ENCODE data around the gene CACNA1D. TPM values are rescaled to one million over a fixed set of nuclear protein-coding genes. Genes with fewer than 3 reads are reported as not detected.

The CACNA1D gene
- total and polyA plus RNA-seq, 9 of the 15 experiments (the other 6 are each of a cell fraction or from before 2014, with no cell fraction given) = 0.29 TPM; not detected in 8

DNA sequence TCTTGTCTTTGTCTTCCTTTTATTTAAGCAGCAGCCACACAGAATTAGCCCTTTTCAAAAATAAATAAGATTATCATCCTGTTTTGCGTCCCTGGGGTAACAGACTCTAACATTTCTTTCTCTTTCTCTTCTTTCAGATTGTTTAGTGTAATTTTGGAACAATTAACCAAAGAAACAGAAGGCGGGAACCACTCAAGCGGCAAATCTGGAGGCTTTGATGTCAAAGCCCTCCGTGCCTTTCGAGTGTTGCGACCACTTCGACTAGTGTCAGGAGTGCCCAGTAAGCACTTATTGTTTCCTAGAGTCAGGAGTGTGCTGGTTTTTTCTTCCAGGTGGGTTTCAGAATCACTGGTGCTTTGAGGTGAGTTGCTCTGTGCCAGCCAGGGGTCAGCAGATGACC lies 165.6 kb downstream of the CACNA1D start:
- TF ChIP-seq STAT5A (IDR thresholded peaks at IDR 0.05; ENCODE audit: borderline replicate concordance, low read length) (no peak), CREBBP (IDR thresholded peaks at IDR 0.05; ENCODE audit: low read depth, low read length) (no peak), SMARCA4 (IDR thresholded peaks at IDR 0.05) (no peak), RBFOX2 (IDR thresholded peaks at IDR 0.05; ENCODE audit: low read depth, low read length) (no peak), ILF3 (IDR thresholded peaks at IDR 0.05; ENCODE audit: borderline replicate concordance) (no peak), KHSRP (IDR thresholded peaks at IDR 0.05) (no peak)
- TF ChIP-seq, protein P1, sequence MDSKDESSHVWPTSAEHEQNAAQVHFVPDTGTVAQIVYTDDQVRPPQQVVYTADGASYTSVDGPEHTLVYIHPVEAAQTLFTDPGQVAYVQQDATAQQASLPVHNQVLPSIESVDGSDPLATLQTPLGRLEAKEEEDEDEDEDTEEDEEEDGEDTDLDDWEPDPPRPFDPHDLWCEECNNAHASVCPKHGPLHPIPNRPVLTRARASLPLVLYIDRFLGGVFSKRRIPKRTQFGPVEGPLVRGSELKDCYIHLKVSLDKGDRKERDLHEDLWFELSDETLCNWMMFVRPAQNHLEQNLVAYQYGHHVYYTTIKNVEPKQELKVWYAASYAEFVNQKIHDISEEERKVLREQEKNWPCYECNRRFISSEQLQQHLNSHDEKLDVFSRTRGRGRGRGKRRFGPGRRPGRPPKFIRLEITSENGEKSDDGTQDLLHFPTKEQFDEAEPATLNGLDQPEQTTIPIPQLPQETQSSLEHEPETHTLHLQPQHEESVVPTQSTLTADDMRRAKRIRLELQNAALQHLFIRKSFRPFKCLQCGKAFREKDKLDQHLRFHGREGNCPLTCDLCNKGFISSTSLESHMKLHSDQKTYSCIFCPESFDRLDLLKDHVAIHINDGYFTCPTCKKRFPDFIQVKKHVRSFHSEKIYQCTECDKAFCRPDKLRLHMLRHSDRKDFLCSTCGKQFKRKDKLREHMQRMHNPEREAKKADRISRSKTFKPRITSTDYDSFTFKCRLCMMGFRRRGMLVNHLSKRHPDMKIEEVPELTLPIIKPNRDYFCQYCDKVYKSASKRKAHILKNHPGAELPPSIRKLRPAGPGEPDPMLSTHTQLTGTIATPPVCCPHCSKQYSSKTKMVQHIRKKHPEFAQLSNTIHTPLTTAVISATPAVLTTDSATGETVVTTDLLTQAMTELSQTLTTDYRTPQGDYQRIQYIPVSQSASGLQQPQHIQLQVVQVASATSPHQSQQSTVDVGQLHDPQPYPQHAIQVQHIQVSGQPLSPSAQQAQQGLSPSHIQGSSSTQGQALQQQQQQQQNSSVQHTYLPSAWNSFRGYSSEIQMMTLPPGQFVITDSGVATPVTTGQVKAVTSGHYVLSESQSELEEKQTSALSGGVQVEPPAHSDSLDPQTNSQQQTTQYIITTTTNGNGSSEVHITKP (IDR thresholded peaks at IDR 0.05; ENCODE audit: partially characterized antibody) = no peak
- TF ChIP-seq, protein P2, sequence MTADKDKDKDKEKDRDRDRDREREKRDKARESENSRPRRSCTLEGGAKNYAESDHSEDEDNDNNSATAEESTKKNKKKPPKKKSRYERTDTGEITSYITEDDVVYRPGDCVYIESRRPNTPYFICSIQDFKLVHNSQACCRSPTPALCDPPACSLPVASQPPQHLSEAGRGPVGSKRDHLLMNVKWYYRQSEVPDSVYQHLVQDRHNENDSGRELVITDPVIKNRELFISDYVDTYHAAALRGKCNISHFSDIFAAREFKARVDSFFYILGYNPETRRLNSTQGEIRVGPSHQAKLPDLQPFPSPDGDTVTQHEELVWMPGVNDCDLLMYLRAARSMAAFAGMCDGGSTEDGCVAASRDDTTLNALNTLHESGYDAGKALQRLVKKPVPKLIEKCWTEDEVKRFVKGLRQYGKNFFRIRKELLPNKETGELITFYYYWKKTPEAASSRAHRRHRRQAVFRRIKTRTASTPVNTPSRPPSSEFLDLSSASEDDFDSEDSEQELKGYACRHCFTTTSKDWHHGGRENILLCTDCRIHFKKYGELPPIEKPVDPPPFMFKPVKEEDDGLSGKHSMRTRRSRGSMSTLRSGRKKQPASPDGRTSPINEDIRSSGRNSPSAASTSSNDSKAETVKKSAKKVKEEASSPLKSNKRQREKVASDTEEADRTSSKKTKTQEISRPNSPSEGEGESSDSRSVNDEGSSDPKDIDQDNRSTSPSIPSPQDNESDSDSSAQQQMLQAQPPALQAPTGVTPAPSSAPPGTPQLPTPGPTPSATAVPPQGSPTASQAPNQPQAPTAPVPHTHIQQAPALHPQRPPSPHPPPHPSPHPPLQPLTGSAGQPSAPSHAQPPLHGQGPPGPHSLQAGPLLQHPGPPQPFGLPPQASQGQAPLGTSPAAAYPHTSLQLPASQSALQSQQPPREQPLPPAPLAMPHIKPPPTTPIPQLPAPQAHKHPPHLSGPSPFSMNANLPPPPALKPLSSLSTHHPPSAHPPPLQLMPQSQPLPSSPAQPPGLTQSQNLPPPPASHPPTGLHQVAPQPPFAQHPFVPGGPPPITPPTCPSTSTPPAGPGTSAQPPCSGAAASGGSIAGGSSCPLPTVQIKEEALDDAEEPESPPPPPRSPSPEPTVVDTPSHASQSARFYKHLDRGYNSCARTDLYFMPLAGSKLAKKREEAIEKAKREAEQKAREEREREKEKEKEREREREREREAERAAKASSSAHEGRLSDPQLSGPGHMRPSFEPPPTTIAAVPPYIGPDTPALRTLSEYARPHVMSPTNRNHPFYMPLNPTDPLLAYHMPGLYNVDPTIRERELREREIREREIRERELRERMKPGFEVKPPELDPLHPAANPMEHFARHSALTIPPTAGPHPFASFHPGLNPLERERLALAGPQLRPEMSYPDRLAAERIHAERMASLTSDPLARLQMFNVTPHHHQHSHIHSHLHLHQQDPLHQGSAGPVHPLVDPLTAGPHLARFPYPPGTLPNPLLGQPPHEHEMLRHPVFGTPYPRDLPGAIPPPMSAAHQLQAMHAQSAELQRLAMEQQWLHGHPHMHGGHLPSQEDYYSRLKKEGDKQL (CRISPR knock-in tag; IDR thresholded peaks at IDR 0.05; ENCODE audit: borderline replicate concordance) = no peak
- CTCF ChIA-PET (ENCODE audit: low intra/inter-chr PET ratio) = no interaction called here
- ATAC-seq (no peak), FAIRE-seq (no peak), DNase-seq (ENCODE audit: extremely low read depth in 1 of 4, low spot score in 3 of 4) (no peak)
- no TSS peak for BruUV-seq (replicated peaks)
- H3K4me2 ChIP-seq (ENCODE audit: insufficient read depth, low read length) = no peak overlapping the region
- in situ Hi-C loops (cut with MboI) = no loop called here
- POLR2A ChIA-PET = no interaction called here
- H2AFZ ChIP-seq (ENCODE audit: low read depth, low read length) = no peak overlapping the region
- intact Hi-C loops (cut with micrococcal nuclease) = no loop called here
- no peaks in the 10 kb centered on the region for H3K9me1 ChIP-seq (ENCODE audit: control insufficient read depth, insufficient read depth, low read length)
- H3K4me3 ChIP-seq = no peak overlapping the region
- H3K79me2 ChIP-seq (ENCODE audit: control insufficient read depth, insufficient read depth, low read length) = no peaks in the 10 kb centered on the region
- no peaks in the 10 kb centered on the region; a peak in 2 of 5 replicates for H3K27me3 ChIP-seq (ENCODE audit: control insufficient read depth in 2 of 2, insufficient read depth in 2 of 2, low read length in 2 of 2)
- H3K36me3 ChIP-seq (ENCODE audit: control insufficient read depth, insufficient read depth, low read length) = no peaks in the 10 kb centered on the region
- 2% methylated on average over 7 of the region's 7 CpGs for WGBS (ENCODE audit: insufficient coverage, low coverage, missing lambda C conversion rate)
- H3K4me1 ChIP-seq (replicated peaks in 1 of 2; ENCODE audit: control insufficient read depth in 2 of 2, insufficient read depth in 2 of 2, low read length in 2 of 2) = no peaks in the 10 kb centered on the region
- no peak overlapping the region for H3K27ac ChIP-seq (ENCODE audit: extremely low read depth, low read depth, low read length)
- H3K9ac ChIP-seq (ENCODE audit: insufficient read depth in 1 of 2, low read depth in 2 of 2, low read length in 2 of 2) = no peak overlapping the region
- H4K20me1 ChIP-seq (replicated peaks; ENCODE audit: control insufficient read depth, insufficient read depth, low read length) = no peaks in the 10 kb centered on the region
- no peaks in the 10 kb centered on the region for H3K9me3 ChIP-seq (replicated peaks; ENCODE audit: control insufficient read depth, insufficient read depth, low read depth, low read length)

Measured in K562 (cell line).